Activated T-cell treated with anti-CD3 and anti-CD28 coated beads for 1 hour (primary cell): ENCODE measurements around the gene SLC25A26.
"Not testable (repeated sequence)": the region's sequence is repeated elsewhere in the genome, so short reads cannot be mapped to it uniquely, and the experiment has no call there.

Experiments
- DNase-seq: peaks from one replicate; pipeline ENCODE4 v3.0.0-alpha.2; 2020; ENCODE audit warnings: low read depth

Gene SLC25A26, protein sequence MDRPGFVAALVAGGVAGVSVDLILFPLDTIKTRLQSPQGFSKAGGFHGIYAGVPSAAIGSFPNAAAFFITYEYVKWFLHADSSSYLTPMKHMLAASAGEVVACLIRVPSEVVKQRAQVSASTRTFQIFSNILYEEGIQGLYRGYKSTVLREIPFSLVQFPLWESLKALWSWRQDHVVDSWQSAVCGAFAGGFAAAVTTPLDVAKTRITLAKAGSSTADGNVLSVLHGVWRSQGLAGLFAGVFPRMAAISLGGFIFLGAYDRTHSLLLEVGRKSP

DNA sequence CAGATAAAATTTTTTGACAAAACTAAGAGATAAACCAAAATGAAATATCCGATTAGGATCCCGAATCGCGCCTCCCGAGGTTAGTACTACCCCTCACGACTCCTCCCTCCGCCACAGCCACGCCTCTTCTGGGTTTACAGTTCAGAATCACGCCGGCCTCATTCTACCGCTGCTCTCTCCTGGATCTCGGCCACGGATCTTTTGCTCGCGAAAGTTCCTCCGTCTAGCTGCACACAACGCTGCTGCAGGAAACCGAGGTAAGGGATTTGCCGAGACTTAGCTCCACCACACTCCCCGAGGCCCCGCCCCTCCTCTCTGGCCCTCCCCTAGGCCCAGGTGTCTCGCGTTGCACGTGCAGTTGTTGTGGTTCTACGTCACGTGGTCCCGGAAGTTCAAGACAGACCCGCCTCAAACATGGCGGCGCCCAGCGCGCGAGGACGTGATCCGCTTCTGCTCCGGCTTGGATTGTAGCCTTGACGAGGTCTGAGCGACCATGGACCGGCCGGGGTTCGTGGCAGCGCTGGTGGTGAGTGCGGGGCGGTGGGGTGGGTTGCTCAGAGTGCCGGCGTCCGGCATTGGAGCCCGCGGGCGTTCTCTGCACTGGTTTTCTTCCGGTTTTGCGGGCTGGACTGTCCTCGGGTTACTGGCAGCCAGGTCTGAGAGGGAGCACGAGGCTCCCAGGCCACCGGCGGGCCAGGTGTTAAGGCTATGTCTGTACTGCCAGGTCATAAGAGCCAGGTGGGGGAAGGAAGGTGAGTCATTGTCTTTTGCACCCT lies at the start of gene SLC25A26:
SLC25A26 (plus strand) TSS at position 400 of the 776 bp plus-strand sequence; CDS start at position 494, 94 bp downstream.
- DNase-seq, result peak; percentile 96

DNA sequence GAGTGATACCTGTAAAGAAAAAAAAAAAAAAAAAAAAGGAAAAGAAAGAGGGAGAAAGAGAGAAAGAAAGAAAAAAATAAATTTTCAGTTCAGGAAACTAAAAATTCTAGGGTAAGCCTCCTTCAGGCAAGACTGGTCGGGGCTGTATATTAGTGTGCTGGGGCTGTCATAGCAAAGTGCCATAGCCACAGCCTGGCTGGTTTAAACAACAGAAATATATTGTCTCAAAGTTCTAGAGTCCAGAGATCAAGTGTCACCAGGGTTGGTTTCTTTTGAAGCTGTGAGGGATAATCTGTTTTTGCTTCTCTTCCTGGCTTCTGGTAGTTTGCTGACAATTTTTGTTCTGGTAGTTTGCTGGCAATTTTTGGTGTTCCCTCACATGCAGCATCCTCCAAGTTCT lies 48.4 kb upstream of the SLC25A26 start:
- DNase-seq, result no peak

DNA sequence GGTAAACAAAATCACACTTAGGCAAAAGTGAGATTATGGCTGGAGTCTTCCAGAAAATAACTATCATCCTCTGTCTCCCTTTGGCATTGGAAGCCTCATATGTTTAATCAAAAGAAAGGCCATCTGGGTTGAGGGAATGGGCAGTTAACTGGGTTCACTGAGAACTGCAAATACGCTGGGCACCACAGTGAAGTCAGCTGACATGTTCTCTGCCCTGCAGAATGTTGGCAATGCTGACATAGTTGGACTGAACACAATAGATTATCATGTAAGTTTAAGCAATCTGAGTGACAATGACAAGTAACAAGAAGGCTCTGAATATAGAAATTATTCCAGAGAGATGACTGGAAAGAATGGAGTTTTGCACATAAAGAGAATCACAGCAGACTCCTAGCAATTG lies 43.8 kb upstream of the SLC25A26 start:
- DNase-seq, result no peak

DNA sequence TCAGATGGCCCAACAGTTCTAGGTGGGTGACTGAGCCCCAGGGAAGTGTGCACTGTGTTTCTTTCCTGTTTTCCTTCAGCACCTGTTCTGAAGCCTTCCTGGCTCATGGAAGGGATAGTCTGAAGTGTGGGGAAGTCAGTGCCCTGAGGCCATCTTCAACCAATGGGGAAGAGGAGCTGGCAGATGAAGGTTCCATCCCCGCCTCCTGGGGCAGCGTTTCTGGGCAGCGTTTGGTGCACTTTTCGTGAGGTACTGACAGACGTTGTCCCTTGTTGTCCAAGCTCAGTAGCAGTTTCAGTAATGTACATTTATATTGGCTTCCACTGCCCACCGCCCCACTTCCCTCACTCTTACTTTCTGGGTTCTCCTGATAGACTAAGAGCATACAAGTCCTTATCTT lies 42.6 kb upstream of the SLC25A26 start:
- no peak for DNase-seq

DNA sequence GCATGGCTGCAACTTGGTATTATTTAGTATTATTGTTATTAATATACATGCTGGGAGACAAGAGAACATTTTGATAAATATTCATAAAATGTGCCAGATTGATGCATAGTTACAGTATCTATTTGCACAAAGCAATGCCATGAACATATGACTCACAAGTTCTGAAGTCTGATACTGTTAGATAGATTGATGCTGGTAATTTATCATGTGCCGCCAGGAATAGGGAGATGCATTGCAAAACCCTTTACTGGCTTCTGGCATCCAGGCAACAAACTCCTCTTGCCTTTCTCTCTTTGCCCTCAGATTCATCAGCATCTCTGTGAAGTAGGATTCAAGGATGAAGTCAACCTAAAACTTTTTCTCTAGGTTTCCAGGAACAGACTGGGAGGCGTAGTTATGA lies 41.0 kb upstream of the SLC25A26 start:
- no peak for DNase-seq

DNA sequence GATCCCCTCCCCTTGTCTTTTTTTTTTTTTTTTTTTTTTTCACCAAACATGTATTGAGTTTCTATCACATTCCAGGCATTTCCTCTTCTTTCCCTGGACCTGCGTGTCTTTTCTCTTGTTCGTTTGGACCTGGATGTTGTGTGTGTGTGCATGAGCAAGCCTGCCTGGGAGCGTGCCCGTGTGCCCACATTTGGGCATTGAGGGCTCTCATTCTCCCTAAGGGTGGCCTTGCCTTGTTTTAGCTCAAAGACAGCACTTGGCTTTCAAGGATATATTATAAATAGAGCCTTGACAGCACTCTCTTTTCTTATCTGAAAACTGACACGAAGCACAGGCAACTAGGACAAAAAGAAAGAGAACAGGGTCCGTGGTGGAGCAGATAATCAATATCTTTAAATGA lies 39.0 kb upstream of the SLC25A26 start:
- DNase-seq, result no peak

DNA sequence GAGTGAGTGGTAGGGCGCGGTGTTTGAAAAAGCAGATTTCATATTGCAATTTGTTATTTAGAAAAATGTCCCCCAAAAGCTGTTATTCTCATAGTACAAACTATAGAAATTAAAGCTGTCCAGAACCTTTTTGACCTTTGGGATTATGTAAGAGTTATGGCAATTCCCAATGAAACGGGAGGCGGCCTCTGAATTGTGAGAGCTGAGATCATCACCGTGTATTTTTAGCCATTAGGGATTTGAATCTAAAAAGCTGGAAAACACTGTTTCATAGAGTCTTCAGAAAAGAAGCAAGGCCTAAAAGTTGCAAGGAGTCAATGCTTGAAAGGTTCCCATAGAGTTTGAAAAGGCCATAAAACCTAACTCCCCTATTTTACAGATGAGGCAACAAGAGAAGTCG lies 38.6 kb upstream of the SLC25A26 start:
- no peak for DNase-seq

DNA sequence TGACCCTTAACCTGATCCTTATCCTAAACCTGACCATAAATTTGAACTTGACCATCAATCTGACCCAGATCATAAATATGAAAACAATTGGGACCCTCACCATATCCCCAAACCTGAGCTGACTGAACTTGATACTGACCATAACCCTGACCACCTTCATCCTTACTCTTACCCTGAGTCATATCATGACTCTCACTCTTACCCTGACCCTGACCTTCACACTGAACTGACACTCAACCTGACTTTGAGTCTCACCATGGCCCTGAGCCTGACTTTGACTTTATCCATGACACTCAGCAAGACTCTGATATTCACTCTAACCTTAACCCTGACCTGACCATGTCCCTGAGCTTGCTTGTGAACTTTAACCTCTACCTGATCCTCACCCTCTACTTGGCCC lies 34.3 kb upstream of the SLC25A26 start:
- no peak for DNase-seq

DNA sequence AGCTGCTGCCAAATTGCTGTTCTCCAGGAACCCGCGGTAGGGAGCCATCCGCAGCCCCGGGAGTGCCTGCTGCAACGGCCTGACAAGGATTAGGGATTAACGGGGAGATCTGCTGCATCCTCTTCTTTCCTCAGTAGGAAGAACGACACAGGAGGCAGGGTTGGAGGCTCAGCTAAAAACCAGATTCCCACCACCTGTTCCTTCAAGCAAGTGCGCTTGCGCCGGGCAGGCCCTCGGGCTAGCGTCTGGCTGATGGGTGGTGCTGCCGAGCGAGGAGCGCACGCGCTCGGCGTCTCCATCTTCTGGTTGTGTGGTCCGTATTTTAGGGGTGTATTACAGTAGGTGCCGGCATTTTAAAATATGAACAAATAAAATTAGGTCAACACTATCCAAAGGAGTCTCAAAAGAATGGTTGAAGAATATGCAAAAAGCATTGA lies 25.4 kb upstream of the SLC25A26 start:
- no peak for DNase-seq

DNA sequence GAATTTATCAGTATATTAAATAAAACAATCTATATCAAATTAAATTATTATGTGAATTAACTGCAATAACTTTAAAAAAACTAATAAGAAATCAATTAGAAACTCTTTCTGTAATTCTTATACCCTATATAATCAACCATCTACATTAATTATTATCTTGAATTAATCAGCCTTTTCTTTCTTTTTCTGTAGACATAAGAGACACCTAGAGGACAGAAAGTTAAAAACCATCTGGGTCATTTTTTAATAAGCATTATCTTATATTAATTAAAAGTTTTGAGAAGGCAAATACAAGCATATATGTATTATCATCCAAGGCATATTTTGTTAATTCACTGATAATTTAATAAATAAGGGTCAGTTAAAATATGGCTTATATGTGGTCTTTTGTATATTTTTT lies 24.2 kb upstream of the SLC25A26 start:
- no peak for DNase-seq

DNA sequence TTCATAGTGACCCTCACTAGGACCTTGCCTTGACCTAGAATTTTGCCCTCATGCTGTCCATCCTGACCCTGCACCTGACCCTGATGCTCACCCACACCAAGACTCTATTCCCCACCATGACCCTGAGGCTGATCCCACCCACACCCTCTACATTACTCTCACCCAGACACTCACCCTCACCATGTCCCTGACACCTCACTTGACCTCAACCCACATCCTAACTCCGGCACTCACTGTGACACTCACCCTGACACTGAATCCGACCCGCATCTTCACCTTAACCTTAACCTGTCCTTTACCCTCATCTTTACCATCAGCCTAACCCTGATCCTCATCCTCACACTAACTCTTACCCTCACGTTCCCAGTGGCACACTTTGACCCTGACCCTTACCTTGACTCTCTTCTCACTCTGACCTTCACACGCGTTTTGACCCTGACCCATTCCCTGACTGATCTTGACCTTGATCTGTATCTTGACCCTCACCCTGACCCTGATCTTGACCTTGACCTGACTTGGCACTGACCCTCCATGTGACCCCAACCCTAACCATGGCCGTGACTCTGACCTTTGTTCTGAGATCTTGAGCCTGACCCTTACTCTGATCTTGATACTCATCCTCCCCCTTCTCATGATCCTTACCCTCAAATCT lies 22.2 kb upstream of the SLC25A26 start:
- no peak for DNase-seq

DNA sequence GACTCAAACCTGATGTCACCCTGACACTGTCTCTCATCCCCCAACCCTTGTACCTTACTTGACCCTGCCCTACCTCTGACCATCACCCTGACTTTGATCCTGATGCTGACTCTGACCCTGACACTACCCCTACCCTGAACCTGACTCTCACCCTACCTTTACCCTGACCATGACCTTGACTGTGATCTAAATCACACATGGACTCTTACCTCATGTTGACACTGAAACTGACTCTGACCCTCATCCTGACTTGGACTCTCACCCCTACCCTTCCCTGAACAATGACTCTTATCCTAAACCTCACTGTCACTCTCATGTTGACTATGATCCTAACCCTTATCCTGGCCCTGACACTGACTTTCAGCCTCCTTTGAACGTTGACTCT lies 21.7 kb upstream of the SLC25A26 start:
- DNase-seq, result no peak

DNA sequence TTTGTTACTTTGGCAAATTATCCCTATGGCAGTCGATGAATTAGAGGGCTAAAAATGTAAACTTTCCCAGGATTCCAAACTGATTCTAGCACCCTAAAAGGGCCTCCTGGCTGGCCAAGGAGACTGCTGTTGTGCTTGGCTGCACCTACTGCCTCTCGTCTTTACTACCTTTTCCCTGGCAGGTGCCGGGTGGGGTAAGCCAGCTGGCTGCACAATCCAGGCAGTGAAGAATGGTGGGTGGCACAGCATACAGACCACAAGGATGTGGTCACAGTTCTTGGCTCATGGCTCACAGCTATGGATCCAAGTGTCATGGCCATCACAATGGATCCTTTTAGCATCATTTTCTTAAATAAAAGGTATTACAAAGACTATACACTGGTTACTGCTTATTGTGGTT lies 20.7 kb upstream of the SLC25A26 start:
- DNase-seq, result no peak

DNA sequence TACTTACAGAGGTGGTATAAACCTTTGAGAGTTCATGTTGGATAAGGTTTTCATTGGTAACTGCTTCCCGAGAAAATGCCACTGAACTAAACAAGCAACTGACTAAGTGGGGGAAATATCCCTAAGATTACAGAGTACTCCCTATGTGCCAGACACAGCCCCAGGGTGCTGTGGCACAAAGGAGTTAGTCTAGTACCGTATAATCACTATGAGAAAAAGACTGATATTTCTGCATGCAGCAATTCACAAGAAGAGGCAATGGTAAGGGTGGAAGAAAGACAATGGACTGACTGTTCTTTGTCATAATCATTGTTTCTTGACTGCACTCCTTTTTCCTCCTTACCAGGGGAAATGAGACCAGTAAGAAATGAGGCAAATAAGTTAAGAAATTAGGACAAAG lies 20.0 kb upstream of the SLC25A26 start:
- DNase-seq, result no peak

DNA sequence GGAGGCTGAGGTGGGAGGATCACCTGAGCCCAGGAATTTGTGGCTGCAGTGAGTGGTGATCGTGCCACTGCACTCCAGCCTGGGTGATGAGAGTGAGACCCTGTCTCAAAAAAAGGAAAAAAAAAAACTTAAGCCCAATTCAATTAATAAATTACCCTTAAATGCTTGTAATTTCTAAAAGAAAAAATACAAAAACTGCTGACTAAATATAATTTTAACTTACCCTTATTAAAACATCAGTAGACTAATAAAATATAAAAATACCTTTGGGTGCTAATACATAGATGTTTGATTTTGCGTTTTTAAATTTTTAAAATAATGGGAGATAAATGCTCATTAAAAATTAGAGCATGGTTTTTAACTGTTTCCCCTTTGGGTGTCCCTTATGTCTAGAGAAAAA lies 17.5 kb upstream of the SLC25A26 start:
- no peak for DNase-seq

DNA sequence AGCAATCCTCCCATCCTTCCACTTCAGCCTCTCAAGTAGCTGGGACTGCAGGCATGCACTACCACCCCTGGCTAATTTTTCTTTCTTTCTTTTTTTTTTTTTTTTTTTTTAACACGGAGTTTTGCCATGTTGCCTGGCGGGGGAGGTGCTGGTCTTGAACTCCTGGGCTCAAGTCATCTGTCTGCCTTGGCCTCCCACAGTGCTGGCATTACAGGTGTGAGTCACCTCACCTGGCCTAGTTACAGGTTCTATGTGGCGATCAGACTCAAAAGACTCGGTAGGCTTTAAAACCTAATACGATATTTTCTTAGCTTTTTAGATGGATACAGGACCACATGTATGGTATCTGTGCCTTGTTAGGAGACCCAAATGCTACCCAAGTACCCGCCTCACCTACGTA lies 14.0 kb upstream of the SLC25A26 start:
- DNase-seq, result no peak

DNA sequence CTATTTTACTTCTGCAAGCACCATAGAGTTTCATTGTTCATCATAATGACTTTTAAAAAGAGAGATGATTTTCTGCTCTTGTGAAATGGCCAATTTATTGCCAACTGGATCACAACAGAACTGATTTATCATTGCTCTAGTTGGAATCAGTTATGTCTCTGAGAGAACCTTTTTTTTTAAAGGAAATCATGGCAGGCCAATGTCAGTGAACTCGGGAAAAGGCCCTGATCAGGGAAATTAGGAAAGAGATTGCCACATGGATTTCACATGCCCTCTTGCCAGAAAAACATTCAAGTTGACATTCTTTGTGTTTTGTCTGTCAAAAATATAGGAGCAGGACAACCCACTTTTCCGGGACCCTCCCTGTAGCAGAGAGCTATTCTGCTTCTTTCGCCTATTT lies 12.6 kb upstream of the SLC25A26 start:
- no peak for DNase-seq

DNA sequence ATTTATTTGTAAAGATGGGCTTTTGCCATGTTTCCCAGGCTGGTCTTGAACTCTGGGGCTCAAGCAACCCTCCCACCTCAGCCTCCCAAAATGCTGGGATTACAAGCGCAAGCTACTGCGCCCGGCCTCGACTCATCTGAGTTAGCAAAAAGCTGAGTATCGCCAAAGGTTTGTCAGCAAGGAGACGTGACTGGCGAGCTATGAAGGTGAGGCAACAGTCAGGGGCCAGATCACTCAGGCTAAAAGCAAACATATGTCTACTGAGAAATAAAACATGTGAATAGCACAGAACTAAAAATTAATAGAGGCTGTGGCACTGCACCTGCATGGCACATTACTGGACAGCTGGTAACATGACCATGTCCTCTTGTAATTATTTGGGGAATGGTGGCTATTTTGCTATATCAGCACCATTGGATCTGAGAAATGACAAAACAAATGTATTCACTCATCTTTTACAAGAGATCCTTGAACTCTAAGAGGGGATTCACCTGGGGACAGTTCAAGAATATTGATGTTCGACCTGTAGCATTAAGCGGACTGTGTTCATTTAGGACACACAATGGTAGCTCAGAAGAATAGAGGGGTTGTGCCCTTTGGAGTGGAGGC lies 10.0 kb upstream of the SLC25A26 start:
- DNase-seq, result no peak

DNA sequence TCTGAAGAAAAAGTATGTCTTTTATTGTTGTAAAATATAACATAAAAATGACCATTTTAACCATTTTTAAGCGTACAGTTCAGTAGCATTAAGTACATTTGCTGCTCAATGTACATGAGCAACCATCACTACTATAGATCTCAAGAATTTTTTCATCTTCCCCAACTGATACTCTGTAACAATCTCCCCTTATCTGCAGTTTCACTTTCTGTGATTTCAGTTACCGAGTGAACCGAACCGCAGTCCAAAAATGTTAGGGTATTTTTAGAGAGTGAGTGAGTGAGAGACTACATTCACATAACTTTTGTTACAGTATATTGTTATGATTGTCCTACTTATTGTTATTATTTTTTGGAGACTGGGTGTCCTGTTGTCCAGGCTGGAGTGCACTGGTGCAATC lies 9.0 kb upstream of the SLC25A26 start:
- DNase-seq, result no peak

DNA sequence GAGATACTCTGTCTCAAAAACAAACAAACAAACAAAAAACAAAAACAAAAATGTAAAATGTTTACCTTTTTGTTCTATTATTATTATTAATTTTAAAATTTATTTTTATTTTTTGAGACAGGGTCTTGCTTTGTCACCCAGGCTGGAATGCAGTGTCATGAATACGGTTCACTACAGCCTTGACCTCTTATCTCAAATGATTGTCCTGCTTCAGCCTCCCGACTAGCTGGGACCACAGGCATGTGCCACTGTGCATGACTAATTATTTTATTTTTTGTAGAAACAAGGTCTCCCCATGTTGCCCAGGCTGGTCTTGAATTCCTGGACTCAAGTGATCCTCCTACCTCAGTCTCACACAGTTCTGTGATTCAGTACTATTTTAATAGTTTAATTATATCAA lies 5.7 kb upstream of the SLC25A26 start:
- DNase-seq, result no peak

DNA sequence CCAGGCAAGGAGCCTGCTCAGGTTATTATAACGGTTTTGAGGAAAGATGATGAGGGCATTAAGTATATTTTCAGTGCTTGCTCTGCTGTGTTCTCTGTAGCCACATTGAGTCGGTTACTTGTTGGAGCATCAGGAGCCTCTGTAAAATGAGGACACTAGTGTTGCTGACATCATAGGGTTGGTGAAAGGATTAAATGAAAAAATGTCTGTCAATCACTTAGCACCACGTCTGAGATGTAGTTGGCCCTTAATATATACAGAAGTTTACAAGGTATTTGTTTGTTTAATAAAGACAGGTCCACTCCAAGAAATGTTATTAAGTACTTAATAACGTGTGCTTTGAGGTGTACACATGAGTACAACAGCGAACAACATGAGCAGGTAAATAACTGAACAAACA lies 735 bp upstream of the SLC25A26 start:
- no peak for DNase-seq

DNA sequence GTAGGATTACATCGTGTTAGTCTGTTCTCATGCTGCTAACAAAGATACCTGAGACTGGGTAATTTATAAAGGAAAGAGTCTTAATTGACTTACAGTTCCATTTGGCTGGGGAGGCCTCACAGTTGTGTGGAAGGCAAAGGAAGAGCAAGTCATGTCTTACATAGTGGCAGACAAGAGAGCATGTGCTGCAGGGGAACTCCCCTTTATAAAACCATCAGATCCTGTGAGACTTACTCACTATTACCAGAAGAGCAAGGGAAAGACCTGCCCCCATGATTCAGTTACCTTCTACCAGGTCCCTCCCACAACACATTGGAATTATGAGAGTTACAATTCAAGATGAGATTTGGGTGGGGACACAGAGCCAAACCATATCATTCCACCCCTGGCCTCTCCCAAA lies 3.4 kb downstream of the SLC25A26 start:
- no peak for DNase-seq

DNA sequence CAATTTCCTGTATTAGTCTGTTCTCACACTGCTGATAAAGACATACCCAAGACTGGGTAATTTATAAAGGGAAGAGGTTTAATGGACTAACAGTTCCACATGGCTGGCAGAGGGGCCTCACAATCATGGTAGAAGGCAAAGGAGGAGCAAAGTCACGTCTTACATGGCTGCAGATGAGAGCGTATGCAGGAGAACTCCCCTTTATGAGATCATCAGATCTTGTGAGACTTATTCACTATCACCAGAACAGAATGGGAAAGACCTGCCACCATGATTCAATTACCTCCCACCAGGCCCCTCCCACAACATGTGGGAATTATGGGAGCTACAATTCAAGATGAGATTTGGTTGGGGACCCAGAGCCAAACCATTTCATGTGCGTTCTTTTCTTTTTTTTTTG lies 5.3 kb downstream of the SLC25A26 start:
- DNase-seq, result not testable (repeated sequence)
